ENCODE data around the gene NPHS2. TPM values are rescaled to one million over a fixed set of nuclear protein-coding genes. Genes with fewer than 3 reads are reported as not detected.

NPHS2 gene
- total and polyA plus RNA-seq, 2 of the 4 experiments (the other 2 are of a cell fraction), result not detected

DNA sequence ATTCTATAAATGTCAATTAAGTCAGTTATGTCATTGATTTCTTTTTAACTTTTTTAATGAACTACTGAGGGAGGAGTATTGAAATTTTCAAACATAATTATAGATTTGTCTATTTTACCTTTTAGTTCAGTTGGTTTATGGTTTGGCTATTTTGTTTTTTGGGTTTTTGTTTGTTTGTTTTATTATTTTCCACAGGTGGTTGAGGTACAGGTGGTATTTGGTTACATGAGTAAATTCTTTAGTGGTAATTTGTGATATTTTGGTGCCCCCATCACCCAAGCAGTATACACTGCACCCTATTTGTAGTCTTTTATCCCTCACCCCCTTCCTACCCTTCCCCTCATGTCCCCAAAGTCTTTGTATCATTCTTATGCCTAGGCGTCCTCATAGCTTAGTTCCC is 25.3 kb upstream of the NPHS2 start:
- no peaks in the 10 kb centered on the region for H3K4me1 ChIP-seq (ENCODE audit: control insufficient read depth, insufficient read depth, low read length)
- intact Hi-C loops (cut with micrococcal nuclease), result no loop called here
- dilution Hi-C loops (cut with HindIII; ENCODE audit: low sequenced_read_pairs, unreplicated experiment), result no loop called here
- no peak overlapping the region for H2BK15ac ChIP-seq (ENCODE audit: low read depth, low read length)
- DNase-seq (no peak), ATAC-seq (ENCODE audit: low read depth) (no peak)
- no peak overlapping the region for H3K56ac ChIP-seq (ENCODE audit: extremely low read depth, insufficient read depth, low read length)
- H2AK9ac ChIP-seq (replicated peaks; ENCODE audit: low read depth, low read length, poor library complexity), result no peak overlapping the region
- BruUV-seq (replicated peaks), result no TSS peak
- in situ Hi-C loops (cut with MboI; ENCODE audit: low sequenced_read_pairs), result no loop called here
- POLR2A ChIA-PET (ENCODE audit: unreplicated experiment), result no interaction called here
- H3K18ac ChIP-seq (ENCODE audit: low read depth, low read length), result no peak overlapping the region
- H3K27ac ChIP-seq (ENCODE audit: insufficient read depth, low read length), result no peak overlapping the region
- H3K79me1 ChIP-seq (ENCODE audit: low read depth in 1 of 2, low read length in 2 of 2), result no peaks in the 10 kb centered on the region
- H3K4me3 ChIP-seq (ENCODE audit: insufficient read depth, low read depth, low read length), result no peak overlapping the region
- no peak overlapping the region for H2AFZ ChIP-seq (replicated peaks; ENCODE audit: low read length, poor library complexity)
- H2AK5ac ChIP-seq (ENCODE audit: low read depth, low read length), result no peak overlapping the region
- CTCF ChIA-PET, result no interaction called here
- H4K20me1 ChIP-seq (ENCODE audit: insufficient read depth, low read length), result no peaks in the 10 kb centered on the region
- H4K8ac ChIP-seq (ENCODE audit: low read depth in 2 of 2, low read length in 2 of 2), result no peak overlapping the region
- no peak overlapping the region for H3K9ac ChIP-seq (ENCODE audit: low read depth, low read length)
- H2BK5ac ChIP-seq (ENCODE audit: low read depth, low read length, poor library complexity, severe bottlenecking), result no peak overlapping the region
- no peaks in the 10 kb centered on the region for H3K27me3 ChIP-seq (ENCODE audit: control insufficient read depth, insufficient read depth, low read length)
- no peak overlapping the region for H3K4ac ChIP-seq (ENCODE audit: low read depth, low read length)
- no peak overlapping the region for H3K4me2 ChIP-seq (ENCODE audit: low read depth, low read length)
- no peak overlapping the region for H3K23ac ChIP-seq (ENCODE audit: low read depth, low read length)
- no peak overlapping the region for H4K5ac ChIP-seq (ENCODE audit: low read depth, low read length)
- no peak overlapping the region for H2BK120ac ChIP-seq (ENCODE audit: low read depth, low read length)
- H2BK20ac ChIP-seq (ENCODE audit: low read depth, low read length), result no peak overlapping the region
- 60% methylated on average over 1 of the region's 1 CpG; no CpG with 5 or more reads in 1 of the 2 experiments for WGBS, 2 experiments (ENCODE audit: extremely low coverage in 2 of 2, insufficient read length in 1 of 2)
- H4K91ac ChIP-seq (ENCODE audit: insufficient read depth, low read depth, low read length), result no peak overlapping the region
- no peaks in the 10 kb centered on the region for H3K9me3 ChIP-seq (ENCODE audit: control insufficient read depth, insufficient read depth, low read length)
- TF ChIP-seq CTCF (conservative IDR thresholded peaks at IDR 0.05; ENCODE audit: low read depth, low read length) (no peak), MAFK (IDR thresholded peaks at IDR 0.05; ENCODE audit: low read depth, low read length) (no peak), NFE2L2 (IDR thresholded peaks at IDR 0.05; ENCODE audit: low read depth, low read length) (no peak), SMC3 (IDR thresholded peaks at IDR 0.05; ENCODE audit: low read depth, low read length) (no peak), MAZ (IDR thresholded peaks at IDR 0.05; ENCODE audit: borderline replicate concordance, low read depth, low read length) (no peak), RCOR1 (IDR thresholded peaks at IDR 0.05; ENCODE audit: insufficient replicate concordance, low read length) (no peak), MXI1 (IDR thresholded peaks at IDR 0.05; ENCODE audit: borderline replicate concordance, low read depth, low read length) (no peak), FOS (IDR thresholded peaks at IDR 0.05; ENCODE audit: low read depth, low read length) (no peak), RFX5 (IDR thresholded peaks at IDR 0.05; ENCODE audit: low read depth, low read length) (no peak), USF2 (IDR thresholded peaks at IDR 0.05; ENCODE audit: low read depth, low read length) (no peak), RAD21 (IDR thresholded peaks at IDR 0.05; ENCODE audit: low read length) (no peak), CEBPB (IDR thresholded peaks at IDR 0.05; ENCODE audit: low read depth, low read length) (no peak), BHLHE40 (IDR thresholded peaks at IDR 0.05; ENCODE audit: low read depth, low read length) (no peak), POLR2A (IDR thresholded peaks at IDR 0.05; ENCODE audit: low read depth, low read length) (no peak), CHD1 (IDR thresholded peaks at IDR 0.05; ENCODE audit: low read depth, low read length) (no peak)
- TF ChIP-seq, protein P1, sequence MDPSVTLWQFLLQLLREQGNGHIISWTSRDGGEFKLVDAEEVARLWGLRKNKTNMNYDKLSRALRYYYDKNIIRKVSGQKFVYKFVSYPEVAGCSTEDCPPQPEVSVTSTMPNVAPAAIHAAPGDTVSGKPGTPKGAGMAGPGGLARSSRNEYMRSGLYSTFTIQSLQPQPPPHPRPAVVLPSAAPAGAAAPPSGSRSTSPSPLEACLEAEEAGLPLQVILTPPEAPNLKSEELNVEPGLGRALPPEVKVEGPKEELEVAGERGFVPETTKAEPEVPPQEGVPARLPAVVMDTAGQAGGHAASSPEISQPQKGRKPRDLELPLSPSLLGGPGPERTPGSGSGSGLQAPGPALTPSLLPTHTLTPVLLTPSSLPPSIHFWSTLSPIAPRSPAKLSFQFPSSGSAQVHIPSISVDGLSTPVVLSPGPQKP (IDR thresholded peaks at IDR 0.05; ENCODE audit: borderline replicate concordance, low read depth, low read length), result no peak
- H3K36me3 ChIP-seq (ENCODE audit: control insufficient read depth, insufficient read depth, low read length), result no peaks in the 10 kb centered on the region
- H3K9me1 ChIP-seq (ENCODE audit: insufficient read depth, low read length), result no peaks in the 10 kb centered on the region
- no peak overlapping the region for H3K14ac ChIP-seq (replicated peaks; ENCODE audit: low read depth, low read length)

All from IMR-90 (cell line).